Endothelial cell of umbilical vein (primary cell): ENCODE measurements around the gene ZNF581. TPM values are rescaled to one million over a fixed set of nuclear protein-coding genes. Genes with fewer than 3 reads are reported as not detected.

Experiments used
- BruUV-seq: library from RNA; stranded (reverse); fragments of 400-500 nt; replicated peaks from 2 replicates; lab custom pipeline; 2021; lab: Mats Ljungman, UMichigan
- CTCF ChIA-PET: fragments of 300-600, 350-600 bp; sonication (Branson Sonifier 250); formaldehyde crosslinking; loops from one replicate; lab custom pipeline; 2021; ENCODE audit warnings: antibody characterized with exemption, inconsistent platforms; lab: Charles Lee
- POLR2A ChIA-PET: fragments of 300-600, 350-600 bp; sonication (Branson Sonifier 250); formaldehyde crosslinking; loops from one replicate; lab custom pipeline; 2021; ENCODE audit warnings: antibody characterized with exemption, inconsistent platforms; lab: Charles Lee
- DNase-seq: peaks from one replicate; pipeline ENCODE4 v3.0.0-alpha.2; 2011; ENCODE audit warnings: low read depth, low spot score
- FAIRE-seq: peaks from 2 replicates; lab custom pipeline; 2011; peaks lifted over from hg19 to GRCh38; lab: Jason Lieb, UNC
- H2AFZ ChIP-seq: 2 replicates; pipeline ENCODE4 v1.6.0; 2012; ENCODE audit warnings: low read depth, low read length, control low read depth, inconsistent platforms
- H3K27ac ChIP-seq: 2 replicates; pipeline ENCODE4 v1.5.1; 2011; ENCODE audit warnings: low read depth, mild to moderate bottlenecking, control low read depth, low read length, moderate library complexity; ENCODE audit not compliant: insufficient read depth
- H3K27me3 ChIP-seq, 2 experiments: 2 replicates each; pipeline versions ENCODE4 v1.6.0 to v1.6.1; 2011; ENCODE audit warnings: low read length in 2 of 2, mixed read lengths in 1 of 2; ENCODE audit not compliant: control insufficient read depth in 2 of 2, insufficient read depth in 2 of 2
- H3K36me3 ChIP-seq, 2 experiments: 2 replicates in 1 of 2; 3 replicates in 1 of 2; pipeline ENCODE4 v1.5.1; 2011; ENCODE audit warnings: low read length in 2 of 2, mild to moderate bottlenecking in 1 of 2, moderate library complexity in 1 of 2; ENCODE audit not compliant: control insufficient read depth in 2 of 2, insufficient read depth in 2 of 2; ENCODE audit errors: extremely low read depth in 1 of 2
- H3K4me1 ChIP-seq: 3 replicates; pipeline ENCODE4 v1.5.1; 2011; ENCODE audit warnings: mild to moderate bottlenecking, low read length; ENCODE audit not compliant: control insufficient read depth, insufficient read depth; ENCODE audit errors: extremely low read depth
- H3K4me2 ChIP-seq: 2 replicates; pipeline ENCODE4 v1.6.1; 2011; ENCODE audit warnings: low read length, control low read depth, mixed read lengths; ENCODE audit not compliant: insufficient read depth
- H3K4me3 ChIP-seq, 3 experiments: fragments of 200-600 bp in 1 of 3; sonication (generic), shearing (Covaris generic) in 1 of 3; replicated peaks in 1 of 3; 2 replicates each; pipeline ENCODE4 v1.5.1; 2011 to 2016; ENCODE audit warnings: control low read depth in 3 of 3, low read length in 3 of 3, mild to moderate bottlenecking in 2 of 3, inconsistent platforms in 1 of 3, low read depth in 1 of 3, moderate library complexity in 1 of 3; ENCODE audit not compliant: insufficient read depth in 1 of 3
- H3K79me2 ChIP-seq: 2 replicates; pipeline ENCODE4 v1.6.0; 2012; ENCODE audit warnings: low read length, inconsistent platforms; ENCODE audit not compliant: control insufficient read depth, insufficient read depth
- H3K9ac ChIP-seq: replicated peaks from 2 replicates; pipeline ENCODE3; 2011; ENCODE audit warnings: low read length, control low read depth; ENCODE audit not compliant: insufficient read depth; ENCODE audit errors: extremely low read depth
- H3K9me1 ChIP-seq: replicated peaks from 3 replicates; pipeline ENCODE4 v1.6.0; 2011; ENCODE audit warnings: mild to moderate bottlenecking, low read length; ENCODE audit not compliant: control insufficient read depth, insufficient read depth; ENCODE audit errors: extremely low read depth
- H3K9me3 ChIP-seq: replicated peaks from 2 replicates; pipeline ENCODE4 v1.5.1; 2012; ENCODE audit warnings: low read length, inconsistent platforms; ENCODE audit not compliant: control insufficient read depth, insufficient read depth
- H4K20me1 ChIP-seq: replicated peaks from 2 replicates; pipeline ENCODE3; 2011; ENCODE audit warnings: mild to moderate bottlenecking, low read length; ENCODE audit not compliant: control insufficient read depth, insufficient read depth; ENCODE audit errors: extremely low read depth
- CTCF ChIP-seq, 2 donors: IDR thresholded peaks; 1 replicate in 1 of 2; 2 replicates in 1 of 2; pipeline ENCODE4 v1.5.1; 2011; ENCODE audit warnings: low read length in 2 of 2, mild to moderate bottlenecking in 2 of 2, moderate library complexity in 2 of 2, control low read depth in 1 of 2, inconsistent platforms in 1 of 2, low read depth in 1 of 2; ENCODE audit not compliant: insufficient read depth in 1 of 2; ENCODE audit errors: extremely low read depth in 1 of 2
- EZH2 ChIP-seq: IDR thresholded peaks from 2 replicates; pipeline ENCODE4 v1.6.1; 2012; ENCODE audit warnings: borderline replicate concordance, low read depth, mild to moderate bottlenecking, moderate library complexity, low read length, inconsistent platforms; ENCODE audit not compliant: severe bottlenecking
- GATA2 ChIP-seq: IDR thresholded peaks from 2 replicates; pipeline ENCODE4 v1.7.0; 2011; ENCODE audit warnings: low read depth, mild to moderate bottlenecking, moderate library complexity, mixed read lengths, low read length; ENCODE audit not compliant: insufficient read length, insufficient read depth
- JUN ChIP-seq: IDR thresholded peaks from 2 replicates; pipeline ENCODE4 v1.6.1; 2011; ENCODE audit warnings: borderline replicate concordance, low read depth; ENCODE audit not compliant: insufficient read length, insufficient read depth
- MAX ChIP-seq: IDR thresholded peaks from 2 replicates; pipeline ENCODE4 v1.6.1; 2011; ENCODE audit not compliant: insufficient read depth, insufficient read length
- POLR2A ChIP-seq: IDR thresholded peaks from 2 replicates; pipeline ENCODE4 v1.6.1; 2012; ENCODE audit warnings: low read depth, mild to moderate bottlenecking, control low read depth, low read length
- dilution Hi-C: fragments of 300-500 bp; cut with MboI; formaldehyde crosslinking; loops from one replicate; pipeline ENCODE4 v1.15.0; 2019; ENCODE audit warnings: low sequenced_read_pairs; ENCODE audit not compliant: extremely low pct_ligation_motif_present
- intact Hi-C: fragments of 100-400 bp; cut with micrococcal nuclease; formaldehyde crosslinking; loops from one replicate; pipeline ENCODE4 v1.10.0; 2022
- polyA plus RNA-seq, 4 experiments: library from polyadenylated mRNA; depleted of rRNA in 3 of 4; stranded (reverse) in 3 of 4; unstranded in 1 of 4; fragments of >200 nt; gene quantifications; 2 replicates each; pipeline versions ENCODE4 v1.2.1 to v1.2.3, GENCODE V29; 2011 to 2012; ENCODE audit warnings: missing spikeins in 1 of 4
- total RNA-seq: library from RNA; stranded (reverse); gene quantifications from 2 replicates; pipeline ENCODE4 v1.2.3, GENCODE V29; 2021

Gene ZNF581
- total and polyA plus RNA-seq, 2 donors (not counting 3 experiments of a cell fraction or from before 2014, with no cell fraction given), result 31.4 to 32.3 TPM

GRCh38 chr19:55676383-55676782 is 32.9 kb downstream of the ZNF581 start:
- peak overlapping the region; percentile 91 for H3K4me2 ChIP-seq
- no TSS peak for BruUV-seq
- no peak for TF ChIP-seq MAX
- TF ChIP-seq POLR2A, result no peak
- TF ChIP-seq GATA2, result no peak
- TF ChIP-seq CTCF (IDR thresholded peaks at IDR 0.05; ENCODE audit: extremely low read depth in 1 of 2, insufficient read depth in 1 of 2, low read depth in 1 of 2, low read length in 2 of 2), result peak in 1 of 2 donors; percentile 3
- TF ChIP-seq JUN, result no peak
- no peak for TF ChIP-seq EZH2
- no peaks in the 10 kb centered on the region for H3K9me3 ChIP-seq
- dilution Hi-C loops (no loop called here), intact Hi-C loops (no loop called here)
- H3K9ac ChIP-seq, result peak overlapping the region; percentile 75
- H3K79me2 ChIP-seq, result peaks cover 79% of the 10 kb centered on the region
- CTCF ChIA-PET, result interaction anchor here (0.8 to 1.2 kb wide), 3 partner anchors 22 to 133 kb away, joined by 3 to 4 read pairs (median 3); no protein-coding TSS in a partner anchor
- peak overlapping the region; percentile 22 for H3K27ac ChIP-seq
- POLR2A ChIA-PET, result no interaction called here
- no peak overlapping the region for H2AFZ ChIP-seq
- H3K27me3 ChIP-seq, result no peaks in the 10 kb centered on the region
- FAIRE-seq (no peak), DNase-seq (no peak)
- peaks cover 5% of the 10 kb centered on the region for H4K20me1 ChIP-seq
- peaks cover 44% of the 10 kb centered on the region for H3K4me1 ChIP-seq
- H3K4me3 ChIP-seq, result peak overlapping the region in 2 of 3 experiments; percentile 17 to 63
- no peaks in the 10 kb centered on the region for H3K9me1 ChIP-seq
- H3K36me3 ChIP-seq, result peaks cover 13 to 21% of the 10 kb centered on the region in 2 experiments
